Measurements from ENCODE around the gene DENND6A.
"Not testable (repeated sequence)": the region's sequence is repeated elsewhere in the genome, so short reads cannot be mapped to it uniquely, and the experiment has no call there.

DENND6A gene

GRCh38 chr3:57691411-57692132 is 1.3 kb downstream of the DENND6A start:
- peak; percentile 4 for DNase-seq

- no peak for DNase-seq
These were observed 3.4 kb downstream of the DENND6A start for GRCh38 chr3:57689367-57690053.

GRCh38 chr3:57688291-57688690 is 4.6 kb downstream of the DENND6A start:
- no peak for DNase-seq

DNA sequence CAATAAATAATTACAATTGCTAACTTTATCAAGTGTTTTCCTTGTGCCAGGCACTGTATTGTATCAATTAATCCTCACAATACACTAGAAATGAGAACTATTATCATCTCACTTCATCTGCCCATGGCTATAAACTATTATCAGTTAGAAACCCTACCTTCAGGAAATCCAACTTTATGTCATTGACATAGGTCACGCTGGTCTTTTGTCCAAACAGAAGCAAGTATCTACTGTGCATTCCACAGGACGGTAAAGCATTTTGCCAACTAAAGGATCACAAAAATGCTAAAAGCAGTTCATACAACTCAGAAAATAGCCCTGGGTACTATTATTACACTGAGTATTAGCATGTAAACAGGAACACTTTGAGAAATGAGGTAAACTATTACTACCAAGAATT is 9.6 kb downstream of the DENND6A start:
- no peak for DNase-seq

- DNase-seq, result no peak
These were observed 10.6 kb downstream of the DENND6A start for GRCh38 chr3:57682284-57682683.

DNA sequence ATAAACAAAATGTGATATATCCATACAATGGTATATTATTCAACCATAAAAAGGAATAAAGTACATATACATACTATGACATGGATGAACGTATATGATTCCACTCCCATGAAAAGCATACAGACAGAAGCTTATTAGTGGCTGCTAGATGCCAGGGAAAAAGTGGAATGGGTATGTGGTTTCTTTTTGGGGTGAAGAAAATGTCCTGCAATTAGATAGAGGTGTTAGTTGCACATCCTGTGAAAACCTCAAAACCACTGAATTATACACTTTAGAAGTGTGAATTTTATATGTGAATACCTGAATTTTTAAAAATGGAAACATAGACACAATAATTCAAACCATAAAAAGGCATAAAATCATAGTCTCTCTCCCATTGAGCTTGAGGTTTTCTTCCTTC is 11.2 kb downstream of the DENND6A start:
- no peak for DNase-seq

GRCh38 chr3:57680046-57680445 is 12.8 kb downstream of the DENND6A start:
- DNase-seq, result no peak

DNA sequence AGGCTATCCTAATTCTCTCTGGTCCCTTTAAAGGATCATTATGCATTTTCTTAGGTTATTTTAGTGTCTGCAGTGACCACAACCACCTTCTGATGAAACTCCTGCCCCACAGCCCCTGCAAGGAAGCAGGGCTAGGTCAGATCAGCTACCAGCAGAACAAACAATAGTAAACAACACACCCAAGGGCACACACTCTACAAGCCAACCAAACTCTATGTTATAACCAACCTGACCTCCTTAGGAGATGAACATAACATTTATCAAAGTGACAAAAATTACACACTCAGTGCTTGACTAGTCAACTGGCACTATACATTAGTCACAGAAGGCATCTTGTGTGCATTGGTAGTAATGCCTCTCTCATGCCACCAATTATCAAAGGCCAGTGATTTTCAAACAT is 17.3 kb downstream of the DENND6A start:
- no peak for DNase-seq

GRCh38 chr3:57673156-57673555 is 19.7 kb downstream of the DENND6A start:
- no peak for DNase-seq

- DNase-seq, result no peak
These were observed 22.3 kb downstream of the DENND6A start for GRCh38 chr3:57670543-57670942.

GRCh38 chr3:57661404-57661803 is 31.5 kb downstream of the DENND6A start:
- DNase-seq, result no peak

DNA sequence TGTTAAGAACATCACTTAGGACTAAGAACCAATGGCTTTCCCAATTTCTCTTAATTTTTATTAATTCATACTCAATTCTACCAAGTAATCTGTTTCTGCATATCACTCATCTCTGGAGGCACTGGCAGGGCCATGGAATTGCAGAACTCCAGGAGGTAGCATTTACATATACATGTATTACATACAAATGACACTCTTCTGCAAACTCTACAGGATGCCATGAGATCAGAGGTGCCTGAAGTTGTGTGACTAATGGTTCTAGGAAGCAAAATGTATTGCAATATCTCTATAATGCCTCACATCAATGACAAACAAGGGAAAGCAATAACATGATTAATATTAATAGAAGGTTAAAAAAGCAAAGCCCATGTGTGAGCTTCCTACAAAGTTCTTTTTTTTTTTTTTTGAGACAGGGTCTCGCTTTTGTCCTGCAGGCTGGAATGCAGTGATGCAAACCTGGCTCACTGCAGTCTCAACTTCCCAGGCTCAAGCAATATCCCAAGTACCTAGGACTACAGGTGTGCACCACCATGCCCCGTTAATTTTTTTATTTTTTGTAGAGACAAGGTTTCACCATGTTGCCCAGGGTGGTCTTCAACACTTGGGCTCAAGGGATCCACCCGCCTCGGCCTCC is 33.0 kb downstream of the DENND6A start:
- DNase-seq, result no peak

DNA sequence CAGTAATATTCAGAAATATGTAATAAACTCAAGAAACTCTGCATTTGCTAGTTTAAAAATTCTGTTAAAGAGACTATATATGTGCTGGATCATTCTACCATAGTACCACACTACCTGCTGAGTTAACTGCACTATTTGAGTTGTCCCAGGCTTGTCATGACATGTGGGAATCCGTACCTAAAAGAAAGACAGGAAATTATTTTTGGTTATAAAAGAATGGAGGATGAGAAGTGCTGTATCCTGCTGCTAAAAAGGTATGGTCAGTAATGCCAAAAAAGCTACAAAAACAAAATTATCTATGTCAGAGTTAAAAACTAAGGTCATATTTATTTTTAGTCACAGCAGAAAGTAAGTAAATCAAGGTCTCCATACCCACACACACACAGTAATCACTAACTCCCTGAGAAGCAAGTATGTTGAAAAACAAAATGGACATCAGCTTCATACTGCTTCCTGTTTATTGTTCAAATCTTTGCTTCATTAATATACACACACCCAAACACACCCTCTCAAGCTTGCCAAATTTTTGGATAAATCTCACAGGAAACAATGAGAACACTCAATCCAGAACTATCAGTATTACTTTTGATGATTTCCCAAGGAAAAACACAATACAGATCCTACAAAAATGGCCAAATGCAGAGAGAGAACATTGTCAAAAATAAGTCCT is 33.7 kb downstream of the DENND6A start:
- DNase-seq, result no peak

DNA sequence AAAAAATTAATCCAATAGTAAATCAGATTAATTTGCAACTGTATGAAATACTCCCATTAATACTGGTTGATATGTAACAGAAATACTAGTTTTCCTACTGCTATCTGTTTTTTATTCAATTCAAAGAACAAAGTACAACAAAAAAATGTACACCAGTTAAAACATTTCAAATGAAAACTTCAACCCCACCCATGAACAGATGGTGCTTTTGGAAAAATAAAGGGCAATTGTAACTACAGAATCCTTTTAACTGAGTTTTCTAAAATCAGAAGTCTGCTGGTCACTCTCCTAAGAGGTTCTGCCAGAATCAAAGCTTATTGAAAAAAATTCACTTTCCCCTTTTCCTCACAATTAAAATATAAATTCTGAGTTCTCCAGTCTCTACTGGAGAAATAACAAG is 34.3 kb downstream of the DENND6A start:
- no peak for DNase-seq

GRCh38 chr3:57655727-57656126 is 37.1 kb downstream of the DENND6A start:
- DNase-seq, result no peak

DNA sequence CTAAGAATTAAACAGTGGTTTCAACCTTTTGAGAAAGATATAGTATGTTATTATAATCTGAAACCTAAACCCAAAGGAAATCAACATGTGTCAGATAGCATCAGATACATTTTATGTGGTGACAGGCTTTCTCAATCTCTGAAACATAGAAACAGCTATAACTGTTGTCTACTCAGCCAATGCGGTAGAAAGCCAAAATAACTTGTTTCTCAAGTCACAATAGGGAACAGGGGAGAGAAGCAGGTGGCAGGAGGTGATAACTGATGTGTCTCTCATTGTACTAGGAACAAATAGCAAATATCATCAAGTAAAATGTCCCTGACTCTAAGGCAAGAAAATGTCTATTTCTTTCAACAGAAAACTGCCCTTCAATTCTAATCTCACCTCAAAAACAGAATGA is 38.6 kb downstream of the DENND6A start:
- DNase-seq, result no peak

DNA sequence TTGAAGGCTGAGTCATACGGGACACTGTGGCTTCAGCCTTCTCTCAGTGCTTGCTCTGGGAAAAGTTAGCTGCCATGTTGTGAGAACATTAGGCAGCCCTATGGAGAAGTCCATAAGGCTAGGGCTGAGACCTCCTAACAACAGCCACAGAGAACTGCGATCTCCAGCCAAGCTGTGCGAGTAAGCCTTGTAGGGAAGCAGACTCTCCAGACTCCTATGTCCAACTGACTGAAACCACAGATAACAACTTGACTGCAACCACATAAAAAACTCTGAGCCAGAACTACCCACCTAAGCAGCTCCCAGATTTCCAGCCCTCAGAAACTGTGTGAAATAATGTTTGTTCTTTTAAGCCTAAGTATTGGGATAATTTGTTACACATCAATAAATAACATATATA is 40.7 kb downstream of the DENND6A start:
- DNase-seq, result peak; percentile 3

DNA sequence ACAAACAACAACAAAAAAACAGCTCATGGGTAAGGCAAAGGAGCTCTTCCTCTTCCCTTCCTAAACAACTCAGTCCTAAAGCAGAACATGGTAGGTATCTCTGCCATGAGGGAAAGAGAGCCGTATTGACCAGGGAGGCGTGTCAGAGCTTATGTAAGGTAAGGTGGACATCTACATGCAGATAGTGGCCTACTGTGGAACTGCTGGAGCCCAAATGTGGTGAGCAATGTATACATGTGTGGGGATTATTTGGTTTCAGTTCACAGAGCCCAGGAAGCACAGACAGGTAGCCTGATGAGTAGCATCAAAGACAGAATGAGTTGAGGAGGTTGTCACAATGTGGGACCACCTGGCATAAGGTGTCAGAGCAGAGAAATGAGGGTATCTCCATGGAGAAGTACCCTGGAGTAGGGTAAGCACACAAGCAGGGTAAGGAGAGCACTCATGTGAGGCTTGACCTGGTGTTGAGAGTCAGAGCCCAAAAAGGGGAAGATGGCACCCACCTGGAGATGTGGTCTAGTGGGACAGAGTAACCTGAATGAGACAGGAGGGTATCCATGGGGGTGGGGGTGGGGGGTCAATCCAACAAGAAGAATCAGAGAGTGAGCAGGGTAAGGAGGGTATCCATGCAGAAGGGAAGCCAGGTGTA is 45.5 kb downstream of the DENND6A start:
- no peak for DNase-seq

DNA sequence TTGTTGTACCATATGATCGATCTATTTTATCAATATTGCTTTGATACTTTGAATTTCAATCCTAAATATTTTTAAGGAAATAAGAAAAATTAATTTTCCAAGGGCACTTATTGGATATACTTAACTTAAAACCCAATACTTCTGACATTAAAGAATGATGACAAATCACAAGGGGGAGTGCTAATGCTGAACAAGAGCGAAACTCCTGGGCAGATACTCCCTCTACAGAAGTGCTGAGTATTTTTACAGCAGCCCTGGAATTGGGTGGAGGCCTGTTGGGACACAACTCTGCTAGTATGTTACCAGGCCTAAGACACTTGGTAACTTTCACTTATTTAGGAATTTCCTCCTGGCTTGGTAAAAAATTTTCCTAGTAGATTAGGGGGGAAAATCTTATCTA is 46.2 kb downstream of the DENND6A start:
- DNase-seq, result no peak

GRCh38 chr3:57644740-57645139 is 48.1 kb downstream of the DENND6A start:
- DNase-seq, result no peak

GRCh38 chr3:57637391-57637790 is 55.5 kb downstream of the DENND6A start:
- no peak for DNase-seq

DNA sequence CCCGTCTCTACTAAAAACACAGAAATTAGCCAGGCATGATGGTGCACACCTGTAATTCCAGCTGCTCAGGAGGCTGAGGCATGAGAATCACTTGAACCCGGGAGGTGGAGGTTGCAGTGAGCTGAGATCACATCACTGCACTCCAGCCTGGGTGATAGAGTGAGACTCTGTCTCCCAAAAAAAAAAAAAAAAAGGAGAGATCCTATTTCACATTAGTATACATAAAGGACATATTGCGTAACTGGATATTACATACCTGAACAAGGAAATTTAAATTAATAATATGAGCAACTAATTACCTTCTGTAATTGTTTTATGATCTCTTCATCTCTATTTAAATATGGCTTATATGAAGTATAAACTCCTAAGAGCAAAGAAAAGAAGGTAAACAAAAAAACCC is 58.6 kb downstream of the DENND6A start:
- DNase-seq, result not testable (repeated sequence)

- DNase-seq, result no peak
These were observed 64.9 kb downstream of the DENND6A start for GRCh38 chr3:57627976-57628375.

All from activated CD4-positive, alpha-beta T cell treated with anti-CD3 and anti-CD28 coated beads, Interleukin-2, Interleukin-6, amounts not matched to agents 100 ng/mL and 50 ng/mL, durations not matched to agents 16 hours and 8 hours (primary cell).